HG03469 (cell line): ENCODE data around the gene CD6.

ENCODE experiments used
- ATAC-seq: cut with Tn5 transposase; IDR thresholded peaks from one replicate; pipeline ENCODE4 v1.9.1; 2021; ENCODE audit warnings: mild to moderate bottlenecking, moderate library complexity, moderate number of reproducible peaks; ENCODE audit not compliant: unreplicated experiment

The CD6 gene

DNA sequence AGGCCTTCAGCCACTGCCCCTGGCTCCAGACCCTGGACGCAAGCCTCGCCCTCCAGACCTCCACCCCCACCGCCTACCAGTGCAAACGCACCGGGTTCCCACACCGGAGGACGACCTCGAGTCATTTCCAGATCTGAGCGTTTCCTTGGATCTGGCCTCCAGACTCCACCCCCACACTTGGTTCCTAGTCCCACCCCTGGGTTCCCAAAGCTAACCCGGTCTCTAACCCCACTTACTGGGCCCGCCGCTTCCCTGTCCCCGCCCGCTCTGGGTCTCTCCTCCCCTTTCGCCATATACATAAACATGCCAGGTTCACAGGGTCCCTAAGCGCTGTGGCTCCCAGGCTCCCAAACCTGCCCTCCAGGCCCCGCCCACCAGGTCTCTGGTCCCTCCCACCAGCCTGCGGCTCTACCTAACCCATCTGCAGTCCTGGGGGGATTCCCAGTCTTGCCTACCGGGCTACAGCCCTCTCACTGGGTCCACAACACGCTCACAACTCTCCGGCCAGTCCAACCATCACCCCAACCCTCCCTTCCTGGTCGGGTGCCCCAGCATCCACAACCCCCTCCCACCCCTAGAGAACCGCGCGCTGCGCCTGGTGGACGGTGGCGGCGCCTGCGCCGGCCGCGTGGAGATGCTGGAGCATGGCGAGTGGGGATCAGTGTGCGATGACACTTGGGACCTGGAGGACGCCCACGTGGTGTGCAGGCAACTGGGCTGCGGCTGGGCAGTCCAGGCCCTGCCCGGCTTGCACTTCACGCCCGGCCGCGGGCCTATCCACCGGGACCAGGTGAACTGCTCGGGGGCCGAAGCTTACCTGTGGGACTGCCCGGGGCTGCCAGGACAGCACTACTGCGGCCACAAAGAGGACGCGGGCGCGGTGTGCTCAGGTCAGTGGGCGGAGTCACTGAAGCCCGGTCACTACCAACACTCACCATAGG, 36.7 kb downstream of the CD6 start:
- no peak for ATAC-seq

DNA sequence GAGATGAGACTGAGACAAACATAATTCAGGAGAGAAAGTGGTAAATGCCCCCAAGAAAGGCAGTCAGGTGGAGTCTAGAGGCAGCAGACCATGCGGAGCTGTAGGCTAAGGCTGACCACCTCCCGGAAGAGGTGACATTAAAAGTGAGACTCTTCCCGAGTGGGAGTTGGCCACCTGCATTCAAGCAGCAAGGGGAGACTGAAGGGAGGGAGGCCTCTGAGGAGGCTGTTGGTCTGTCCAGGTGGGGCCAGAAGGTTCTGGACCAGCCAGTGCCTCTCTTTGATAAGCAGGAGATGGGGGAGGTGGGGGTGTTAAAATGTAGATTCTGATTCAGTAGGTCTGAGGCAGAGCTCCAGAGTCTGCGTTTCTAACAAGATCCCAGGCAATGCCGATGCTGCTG, 37.5 kb downstream of the CD6 start:
- ATAC-seq = no peak

DNA sequence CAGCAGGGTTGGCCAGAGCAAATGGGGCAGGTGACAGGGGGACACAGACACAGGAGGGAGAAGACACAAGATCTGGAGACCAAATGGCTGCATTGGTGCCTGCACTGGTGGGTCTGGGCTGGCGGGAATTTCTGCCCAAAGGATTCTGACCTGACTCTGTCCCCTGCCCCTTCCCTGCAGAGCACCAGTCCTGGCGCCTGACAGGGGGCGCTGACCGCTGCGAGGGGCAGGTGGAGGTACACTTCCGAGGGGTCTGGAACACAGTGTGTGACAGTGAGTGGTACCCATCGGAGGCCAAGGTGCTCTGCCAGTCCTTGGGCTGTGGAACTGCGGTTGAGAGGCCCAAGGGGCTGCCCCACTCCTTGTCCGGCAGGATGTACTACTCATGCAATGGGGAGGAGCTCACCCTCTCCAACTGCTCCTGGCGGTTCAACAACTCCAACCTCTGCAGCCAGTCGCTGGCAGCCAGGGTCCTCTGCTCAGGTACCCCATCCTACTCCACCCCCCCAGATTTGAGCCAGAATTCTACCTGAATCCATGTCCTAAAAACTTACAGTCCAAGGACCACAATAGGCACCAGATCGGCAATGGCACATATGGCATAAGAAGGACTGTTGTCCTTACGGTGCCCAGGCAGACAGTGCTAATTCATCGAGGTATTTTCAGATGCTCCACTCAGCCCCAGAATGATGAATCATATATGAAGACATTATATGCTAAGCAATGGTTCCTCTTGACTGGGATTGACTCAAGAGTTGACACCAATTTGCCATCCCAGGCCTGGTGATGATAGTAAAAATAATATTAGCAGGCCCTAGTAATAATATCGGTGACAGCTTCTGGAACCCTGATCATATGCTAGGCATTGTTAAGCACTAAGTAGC, 38.2 kb downstream of the CD6 start:
- no peak for ATAC-seq

DNA sequence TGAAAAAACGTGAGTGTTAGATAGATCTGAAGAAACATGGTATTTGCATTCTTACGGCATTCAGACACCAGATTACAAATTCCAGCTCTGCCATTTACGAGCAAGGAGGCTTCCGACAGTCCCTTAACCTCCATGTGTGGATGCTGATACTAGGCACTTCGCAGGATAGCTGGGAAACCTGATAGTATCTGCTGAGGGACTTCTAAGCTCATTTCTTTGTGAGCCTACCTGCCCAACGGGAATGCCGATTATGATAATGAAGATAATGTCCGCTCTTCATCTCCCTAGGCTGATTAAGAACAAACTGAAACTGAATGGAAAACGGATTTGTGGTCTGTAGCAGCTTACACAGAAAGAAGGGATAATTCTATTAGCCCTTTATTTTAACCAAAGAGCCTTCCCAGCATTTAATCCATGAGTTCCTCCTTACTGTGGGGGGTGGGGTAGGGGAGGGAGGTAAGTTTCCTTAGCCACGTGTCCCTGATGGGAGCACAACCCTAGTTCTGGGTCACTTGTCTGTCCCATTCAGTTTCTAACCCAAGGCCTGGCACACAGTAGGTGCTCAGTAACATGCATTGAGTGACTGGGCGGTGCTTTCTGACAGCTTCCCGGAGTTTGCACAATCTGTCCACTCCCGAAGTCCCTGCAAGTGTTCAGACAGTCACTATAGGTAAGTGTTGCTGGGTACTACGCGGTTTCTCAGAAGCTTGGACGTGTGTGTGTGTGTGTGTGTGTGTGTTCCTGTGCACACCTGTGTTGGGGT, 39.2 kb downstream of the CD6 start:
- ATAC-seq = no peak

DNA sequence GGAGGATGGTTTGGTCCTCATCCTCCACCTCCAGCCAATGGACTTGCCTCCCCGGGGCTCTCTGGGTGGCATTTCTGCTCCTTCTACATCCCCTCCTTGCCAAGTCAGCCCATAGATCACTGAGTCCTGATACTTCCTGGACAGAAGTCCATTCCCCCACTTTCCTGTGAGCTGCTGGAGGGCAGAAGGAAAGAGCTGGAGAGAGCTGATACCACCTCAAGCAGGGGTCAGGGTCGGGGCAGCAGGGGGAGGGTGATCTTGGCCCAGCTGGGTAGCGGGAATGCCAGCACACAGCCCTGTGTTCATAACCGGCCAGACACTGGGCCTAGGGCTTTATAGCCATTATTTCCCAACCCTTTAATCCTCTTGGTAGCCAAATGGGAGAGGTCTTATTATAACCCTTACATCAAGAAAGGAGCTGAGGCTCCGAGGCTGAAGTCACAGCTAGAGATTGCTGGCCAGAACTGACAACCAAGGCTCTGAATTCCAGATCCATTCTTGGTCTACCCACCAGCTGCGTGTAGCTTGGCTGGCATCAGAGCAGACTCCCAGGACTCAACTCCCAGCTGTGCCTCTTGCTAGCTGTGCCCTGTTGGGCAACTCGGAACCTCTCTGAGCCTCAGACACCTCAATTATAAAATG, 39.9 kb downstream of the CD6 start:
- ATAC-seq = no peak

DNA sequence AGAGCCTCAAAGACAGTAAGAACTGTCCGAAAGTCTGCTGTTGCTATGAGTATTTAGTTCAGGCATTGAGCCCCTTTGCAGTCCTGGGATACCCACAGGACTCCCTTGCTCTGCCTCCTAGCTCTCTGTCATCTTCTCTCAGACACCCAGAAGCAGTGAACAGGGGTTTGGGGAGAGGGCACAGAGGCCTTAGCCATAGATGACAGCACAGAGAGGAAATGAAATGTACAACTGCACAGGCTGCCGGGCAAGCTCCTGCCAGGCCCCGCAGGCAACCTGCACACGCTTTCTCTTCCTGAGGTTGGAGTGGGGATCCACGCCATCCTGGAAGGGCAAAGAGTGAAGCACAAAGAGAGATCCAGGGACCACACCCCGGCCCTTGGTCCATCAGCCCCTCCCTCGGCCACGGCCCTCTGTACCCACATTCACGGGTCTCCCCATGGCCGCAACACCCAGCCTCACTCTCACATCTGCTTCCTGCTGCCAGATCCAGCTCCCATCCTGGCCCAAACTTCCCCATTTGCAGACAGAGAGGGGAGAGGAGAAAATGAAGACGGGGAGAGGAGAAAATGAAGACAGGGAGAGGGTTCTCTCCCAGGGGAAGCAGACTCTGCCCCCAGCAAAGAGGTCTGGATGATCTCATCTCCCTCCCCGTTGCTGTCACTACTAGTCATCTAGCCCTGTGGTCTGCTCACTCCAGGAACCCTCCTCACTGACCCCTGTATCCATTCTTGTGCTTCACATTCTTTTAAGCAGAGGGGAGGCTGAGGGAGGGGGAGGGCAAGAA, 40.7 kb downstream of the CD6 start:
- no peak for ATAC-seq

DNA sequence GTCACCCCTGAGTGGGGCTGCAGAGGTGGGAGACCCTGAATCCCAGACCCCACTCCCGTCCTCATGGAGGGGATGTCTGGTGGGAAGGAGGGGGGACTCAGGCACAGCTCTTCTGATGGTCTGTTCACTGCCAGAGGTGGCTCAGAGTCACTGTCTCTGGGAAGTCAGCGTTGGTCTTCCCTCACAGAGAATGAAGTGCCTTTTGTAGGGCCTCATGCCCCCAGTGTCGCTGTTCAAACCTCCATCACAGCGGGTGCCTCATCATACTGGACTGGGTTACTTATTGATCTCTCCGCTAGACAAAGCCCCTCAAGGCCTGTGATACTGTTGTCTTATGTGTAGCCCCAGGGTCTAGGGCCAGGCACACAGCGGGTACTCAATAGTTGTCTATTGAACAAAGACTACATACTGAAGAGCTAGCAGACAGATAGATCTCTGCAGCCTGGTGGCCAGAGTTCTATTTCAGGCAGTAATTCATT, 41.3 kb downstream of the CD6 start:
- ATAC-seq = no peak

DNA sequence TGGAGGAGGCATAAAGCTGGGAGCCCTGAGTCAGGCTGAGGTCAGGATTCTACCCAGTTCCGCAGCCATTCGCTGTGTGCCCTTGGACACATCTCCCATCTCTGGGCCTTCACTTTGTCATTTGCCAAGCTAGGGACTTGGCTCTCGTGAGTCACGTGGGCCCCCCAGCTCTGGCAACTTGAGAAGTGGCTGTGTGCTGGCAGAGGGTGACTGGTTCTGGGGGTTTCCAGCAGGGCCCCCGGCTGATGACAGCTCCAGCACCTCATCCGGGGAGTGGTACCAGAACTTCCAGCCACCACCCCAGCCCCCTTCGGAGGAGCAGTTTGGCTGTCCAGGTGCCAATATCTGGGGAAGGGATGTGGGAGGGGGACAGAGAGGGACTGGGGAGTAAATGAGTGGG, 46.6 kb downstream of the CD6 start:
- ATAC-seq = no peak

DNA sequence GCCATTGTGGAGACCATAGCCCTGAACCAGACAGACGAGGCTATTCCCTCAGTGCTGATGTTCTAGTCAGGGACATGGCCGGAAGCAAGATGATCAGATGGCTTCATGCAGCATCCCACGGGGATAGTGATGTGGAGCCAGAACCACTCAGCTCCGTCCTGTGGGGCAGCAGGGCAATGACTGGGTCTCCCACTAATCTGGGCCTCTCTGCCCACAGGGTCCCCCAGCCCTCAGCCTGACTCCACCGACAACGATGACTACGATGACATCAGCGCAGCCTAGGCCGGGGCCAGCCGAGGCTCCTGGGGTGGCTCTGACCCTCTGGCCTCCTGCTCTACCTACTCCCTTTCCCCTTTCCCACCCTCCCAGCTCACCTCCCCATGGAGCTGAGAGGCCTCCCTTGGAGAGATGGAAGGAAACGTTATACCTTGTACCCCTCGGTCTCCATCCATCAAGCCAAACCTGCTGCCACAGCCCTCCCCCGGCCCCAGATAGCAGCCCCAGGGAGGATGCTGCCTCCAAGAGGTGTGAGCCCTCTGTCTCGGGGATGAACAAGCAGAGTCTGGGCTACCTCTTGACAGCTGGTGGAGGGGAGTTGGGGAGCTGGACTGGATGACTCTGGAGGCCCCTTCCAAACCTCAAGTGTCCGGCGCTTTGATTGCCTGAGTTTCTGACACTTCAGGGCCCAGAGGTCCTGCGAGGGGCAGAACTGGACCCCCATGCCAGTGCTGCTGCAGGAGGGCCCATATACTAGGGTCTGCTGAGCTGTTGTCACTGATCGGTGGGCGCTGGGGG, 47.8 kb downstream of the CD6 start:
- no peak for ATAC-seq

DNA sequence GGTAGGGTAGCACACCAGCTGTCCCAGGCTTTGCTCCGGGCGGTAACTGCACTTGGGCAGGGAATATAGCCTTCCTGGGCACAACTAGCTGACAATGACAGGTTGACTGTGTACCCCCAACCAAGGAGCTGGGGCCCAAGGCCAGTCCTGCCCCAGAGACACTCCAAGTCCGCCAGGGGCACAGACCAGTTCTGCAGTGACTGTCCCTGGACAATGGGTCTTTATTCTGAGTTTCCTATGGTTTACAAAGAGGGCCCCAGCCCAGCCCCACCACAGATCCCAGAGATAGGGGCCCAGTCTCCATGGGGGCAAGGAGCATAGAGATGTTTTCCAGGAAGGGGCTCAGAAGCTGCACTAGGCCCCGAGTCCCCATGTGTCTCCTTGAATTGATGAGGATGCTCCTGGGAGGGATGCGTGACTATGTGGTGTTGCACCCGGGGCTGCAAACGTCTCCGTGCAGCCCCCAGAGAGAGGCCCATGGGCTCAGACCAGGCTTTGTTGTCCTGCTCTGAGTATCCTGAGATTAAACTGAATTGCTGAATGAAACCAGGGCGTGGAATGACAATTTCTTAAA, 48.4 kb downstream of the CD6 start:
- ATAC-seq = no peak

DNA sequence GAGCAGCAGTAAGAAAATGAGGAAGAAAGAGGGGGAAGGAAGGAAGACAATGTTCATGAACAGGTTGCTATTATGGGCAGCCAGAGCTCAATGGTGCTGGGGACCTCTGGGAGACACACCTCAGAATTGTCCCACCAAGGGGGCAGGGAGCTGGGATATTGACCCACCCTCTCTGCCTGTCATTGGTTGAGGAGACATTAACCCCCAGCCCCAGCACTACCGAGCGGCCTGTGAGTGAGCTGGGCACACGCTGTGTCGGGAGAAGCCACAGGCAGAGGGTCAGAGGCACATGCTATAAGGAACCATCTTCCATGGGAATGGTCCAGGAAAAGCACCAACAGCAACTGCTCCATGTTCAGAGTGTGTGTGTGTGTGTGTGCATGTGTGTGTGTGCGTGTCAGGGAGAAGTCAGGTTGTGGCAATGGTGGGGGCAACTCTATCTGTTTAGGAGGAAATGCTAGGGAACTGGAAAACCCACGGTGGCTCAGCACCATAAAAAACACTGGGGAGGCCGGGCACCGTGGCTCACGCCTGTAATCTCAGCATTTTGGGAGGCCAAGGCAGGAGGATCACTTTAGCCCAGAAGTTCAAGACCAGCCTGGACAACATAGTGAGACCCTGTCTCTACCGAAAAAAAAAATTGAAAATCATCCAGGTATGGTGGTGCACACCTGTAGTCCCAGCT, 49.2 kb downstream of the CD6 start:
- ATAC-seq = no peak

DNA sequence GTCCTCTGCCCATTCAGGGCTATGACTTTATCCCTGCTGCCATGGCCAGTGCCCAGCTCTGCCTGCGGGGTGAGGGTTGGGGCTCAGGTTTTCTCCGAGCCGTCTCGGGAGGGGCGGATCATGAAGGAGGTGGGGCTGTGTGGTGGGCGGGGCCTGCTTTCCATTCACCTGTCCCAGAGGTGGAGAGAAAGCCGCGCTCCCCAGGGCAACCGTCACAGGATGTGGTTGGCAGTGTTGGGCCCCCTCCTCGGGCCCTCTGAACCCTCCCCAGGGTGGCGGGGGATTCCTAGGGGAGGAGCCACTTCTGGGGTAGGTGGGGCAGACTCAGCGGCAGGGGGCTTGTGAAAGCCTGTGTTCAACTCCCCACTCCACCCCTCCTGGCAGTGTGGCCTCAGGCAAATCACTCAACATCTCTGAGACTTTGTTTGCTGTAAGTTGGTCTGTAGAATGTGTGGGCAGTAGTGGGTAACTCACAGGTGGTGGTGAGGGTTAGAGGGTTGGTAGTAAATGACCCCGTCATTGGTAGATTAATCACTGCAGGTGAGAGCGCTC, 50.3 kb downstream of the CD6 start:
- no peak for ATAC-seq

DNA sequence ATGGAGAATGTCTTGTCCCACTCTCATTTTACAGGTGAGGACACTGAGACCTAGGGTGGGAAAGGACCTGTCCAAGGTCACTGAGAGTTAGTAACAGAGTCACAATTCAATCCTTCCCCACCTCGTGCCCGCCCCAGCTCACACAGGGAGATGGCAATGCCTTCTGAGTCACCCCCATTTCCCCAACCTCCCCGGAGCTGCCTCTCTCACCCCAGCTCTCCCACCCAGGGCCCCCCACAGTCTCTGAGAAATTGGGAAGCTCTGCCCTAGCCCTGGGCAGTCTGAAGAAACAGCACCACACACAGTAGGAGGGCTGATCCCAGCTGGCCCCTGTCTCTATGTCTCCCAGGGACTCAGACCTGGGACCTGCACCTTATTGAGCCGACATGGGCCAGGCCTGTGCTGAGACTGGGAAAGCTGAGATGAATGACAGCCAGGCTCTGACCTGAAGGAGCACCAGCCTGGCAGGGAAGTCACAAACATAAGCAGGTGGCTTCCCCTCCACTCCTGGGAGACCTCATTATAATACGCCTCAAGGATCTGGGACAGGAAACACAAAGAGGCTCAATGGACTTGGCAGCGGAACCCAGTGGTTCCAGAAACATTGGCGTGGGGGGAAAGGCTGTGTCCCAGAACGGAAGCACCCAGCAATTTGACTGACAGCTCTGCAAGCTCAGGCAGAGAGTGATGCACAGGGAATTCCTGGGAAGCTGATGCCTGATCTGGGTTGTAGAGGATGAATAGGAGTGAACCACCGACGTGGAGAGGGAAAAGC, 51.0 kb downstream of the CD6 start:
- no peak for ATAC-seq

DNA sequence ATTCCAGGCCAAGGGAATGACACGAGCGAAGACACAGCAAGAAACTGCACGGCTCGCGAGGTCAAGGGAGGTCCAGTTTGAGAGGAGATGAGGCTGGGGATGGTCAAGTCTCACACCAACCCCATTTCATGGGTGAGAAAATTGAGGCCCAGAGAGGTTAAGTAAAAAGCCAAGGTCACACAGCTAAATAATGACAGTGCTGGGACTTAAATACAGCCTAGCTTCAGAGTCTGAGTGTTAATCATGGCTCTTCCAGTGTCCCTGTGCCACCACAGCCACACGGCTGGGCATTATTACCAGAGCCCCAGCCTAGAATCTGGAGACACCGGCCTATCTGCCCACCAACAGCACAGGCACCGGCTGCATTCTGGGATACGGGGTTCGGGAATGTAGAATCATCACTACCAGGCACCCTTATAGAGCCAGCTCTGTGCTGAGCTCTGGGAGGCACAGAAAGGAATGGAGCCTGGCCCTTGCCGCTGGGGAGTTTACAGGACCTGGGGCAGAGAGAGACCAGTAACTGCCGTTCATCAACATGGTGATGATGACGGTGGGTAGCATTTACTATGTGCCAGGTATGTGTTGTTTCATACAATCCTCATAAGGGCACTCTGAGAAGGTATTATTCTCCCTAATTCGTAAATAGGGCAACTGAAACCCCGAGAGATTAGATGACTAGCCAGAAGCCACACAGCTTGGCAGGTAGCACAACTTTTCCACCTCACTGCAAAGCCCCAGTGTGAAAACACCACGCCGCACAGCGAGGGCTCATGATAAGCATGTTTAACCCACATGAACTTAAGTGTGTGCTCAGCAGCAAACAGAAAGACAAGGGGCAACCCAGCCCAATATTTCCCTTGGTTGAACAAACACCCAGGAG, 51.8 kb downstream of the CD6 start:
- ATAC-seq = no peak

DNA sequence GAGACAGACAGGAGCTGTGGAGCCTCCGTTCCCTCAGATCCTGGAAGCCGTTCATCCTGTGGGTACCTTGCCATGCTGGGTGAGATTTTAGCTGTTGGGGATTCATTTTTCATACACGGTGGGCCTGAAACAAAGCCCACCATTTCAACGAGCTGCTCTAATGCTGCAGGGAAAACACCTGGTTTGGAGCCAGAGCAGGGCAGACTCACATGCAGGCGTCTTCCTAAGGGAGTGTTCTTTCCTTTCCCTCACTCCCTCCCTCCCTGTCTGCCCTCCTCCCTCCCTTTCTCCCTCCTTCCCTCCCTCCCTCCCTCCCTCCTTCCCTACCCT, 52.5 kb downstream of the CD6 start:
- ATAC-seq = no peak
